ENCODE results near the gene NVL.
"Not testable (repeated sequence)": the region's sequence is repeated elsewhere in the genome, so short reads cannot be mapped to it uniquely, and the experiment has no call there.

GRCh38 chr1:224340453-224341384 is 10.7 kb upstream of the NVL start:
- TF ChIP-seq POLR2A (IDR thresholded peaks at IDR 0.05); CTCF (IDR thresholded peaks at IDR 0.05); POLR2AphosphoS5 (IDR thresholded peaks at IDR 0.05; ENCODE audit: insufficient read depth in 1 of 2, low read depth in 1 of 2): not testable (repeated sequence)

Data from vagina (tissue), 2 donors.